Measurements from ENCODE around the gene ENTPD8.

ENTPD8 gene

GRCh38 chr9:137464291-137464999 is 23.3 kb upstream of the ENTPD8 start:
- TF ChIP-seq ZNF8 (CRISPR knock-in tag; IDR thresholded peaks at IDR 0.05) (no peak), OSR1 (CRISPR knock-in tag; IDR thresholded peaks at IDR 0.05) (no peak), ZFP30 (CRISPR knock-in tag; IDR thresholded peaks at IDR 0.05) (no peak), ISL1 (CRISPR knock-in tag; IDR thresholded peaks at IDR 0.05) (no peak), TOX (CRISPR knock-in tag; IDR thresholded peaks at IDR 0.05; ENCODE audit: borderline replicate concordance) (no peak), POU6F1 (CRISPR knock-in tag; IDR thresholded peaks at IDR 0.05; ENCODE audit: borderline replicate concordance, low read depth) (no peak), PPARA (CRISPR knock-in tag; IDR thresholded peaks at IDR 0.05; ENCODE audit: borderline replicate concordance) (no peak), ZNF565 (CRISPR knock-in tag; conservative IDR thresholded peaks at IDR 0.05; ENCODE audit: low read depth) (no peak)
- ATAC-seq = no peak

- TF ChIP-seq ZC3H10 (CRISPR knock-in tag; IDR thresholded peaks at IDR 0.05) = no peak
- no peak for TF ChIP-seq PATZ1 (CRISPR knock-in tag; IDR thresholded peaks at IDR 0.05; ENCODE audit: borderline replicate concordance)
- no peak for TF ChIP-seq TOX (CRISPR knock-in tag; IDR thresholded peaks at IDR 0.05; ENCODE audit: borderline replicate concordance)
- no peak for TF ChIP-seq ESRRG (CRISPR knock-in tag; IDR thresholded peaks at IDR 0.05)
- no peak for TF ChIP-seq POU6F1 (CRISPR knock-in tag; IDR thresholded peaks at IDR 0.05; ENCODE audit: borderline replicate concordance, low read depth)
- no peak for TF ChIP-seq RARB (CRISPR knock-in tag; IDR thresholded peaks at IDR 0.05)
- ATAC-seq = no peak
Observed at GRCh38 chr9:137463931-137464290, 22.8 kb upstream of the ENTPD8 start.

GRCh38 chr9:137462986-137463930 is 22.1 kb upstream of the ENTPD8 start:
- no peak for ATAC-seq
- TF ChIP-seq POU6F1 (CRISPR knock-in tag; IDR thresholded peaks at IDR 0.05; ENCODE audit: borderline replicate concordance, low read depth) (no peak), PPARA (CRISPR knock-in tag; IDR thresholded peaks at IDR 0.05; ENCODE audit: borderline replicate concordance) (no peak), ZFP3 (CRISPR knock-in tag; IDR thresholded peaks at IDR 0.05) (no peak), ISL1 (CRISPR knock-in tag; IDR thresholded peaks at IDR 0.05) (no peak), OSR1 (CRISPR knock-in tag; IDR thresholded peaks at IDR 0.05) (no peak), ESRRG (CRISPR knock-in tag; IDR thresholded peaks at IDR 0.05) (no peak), ARNTL (CRISPR knock-in tag; IDR thresholded peaks at IDR 0.05; ENCODE audit: borderline replicate concordance, low read depth) (no peak), ZNF565 (CRISPR knock-in tag; conservative IDR thresholded peaks at IDR 0.05; ENCODE audit: low read depth) (no peak), ZFP30 (CRISPR knock-in tag; IDR thresholded peaks at IDR 0.05) (no peak), CSDC2 (CRISPR knock-in tag; IDR thresholded peaks at IDR 0.05) (no peak), ZNF70 (CRISPR knock-in tag; IDR thresholded peaks at IDR 0.05) (no peak)

GRCh38 chr9:137462396-137462985 is 21.3 kb upstream of the ENTPD8 start:
- no peak for ATAC-seq
- TF ChIP-seq ZNF8 (CRISPR knock-in tag; IDR thresholded peaks at IDR 0.05) (no peak), BACH2 (CRISPR knock-in tag; IDR thresholded peaks at IDR 0.05; ENCODE audit: borderline replicate concordance) (no peak), POU6F1 (CRISPR knock-in tag; IDR thresholded peaks at IDR 0.05; ENCODE audit: borderline replicate concordance, low read depth) (no peak), TCF4 (CRISPR knock-in tag; IDR thresholded peaks at IDR 0.05; ENCODE audit: borderline replicate concordance) (no peak), RARB (CRISPR knock-in tag; IDR thresholded peaks at IDR 0.05) (no peak), PPARA (CRISPR knock-in tag; IDR thresholded peaks at IDR 0.05; ENCODE audit: borderline replicate concordance) (no peak), CSRNP3 (CRISPR knock-in tag; IDR thresholded peaks at IDR 0.05) (no peak), TOX (CRISPR knock-in tag; IDR thresholded peaks at IDR 0.05; ENCODE audit: borderline replicate concordance) (no peak), ZFP3 (CRISPR knock-in tag; IDR thresholded peaks at IDR 0.05) (no peak), PATZ1 (CRISPR knock-in tag; IDR thresholded peaks at IDR 0.05; ENCODE audit: borderline replicate concordance) (no peak), ESRRG (CRISPR knock-in tag; IDR thresholded peaks at IDR 0.05) (no peak)

Data from SK-N-SH treated with all-trans-retinoic acid at 6 μM for 48 hours (cell line).